IPS-11a (cell line): ENCODE results near the gene MPPED2.

Experiments used
- H3K4me3 ChIP-seq: one replicate; pipeline ENCODE4 v1.5.1; 2013; ENCODE audit warnings: low read depth, low read length, control low read depth

MPPED2 gene

GRCh38 chr11:30586251-30587144, at the start of gene MPPED2:
MPPED2 (minus strand) TSS chr11:30586353; CDS start chr11:30580373, 5,980 bp downstream.
- H3K4me3 ChIP-seq, result peak within 1 kb of the TSS; percentile 64

- H3K4me3 ChIP-seq, result no peak overlapping the region
Measured at GRCh38 chr11:30635401-30635989, 49.3 kb upstream of the MPPED2 start.

DNA sequence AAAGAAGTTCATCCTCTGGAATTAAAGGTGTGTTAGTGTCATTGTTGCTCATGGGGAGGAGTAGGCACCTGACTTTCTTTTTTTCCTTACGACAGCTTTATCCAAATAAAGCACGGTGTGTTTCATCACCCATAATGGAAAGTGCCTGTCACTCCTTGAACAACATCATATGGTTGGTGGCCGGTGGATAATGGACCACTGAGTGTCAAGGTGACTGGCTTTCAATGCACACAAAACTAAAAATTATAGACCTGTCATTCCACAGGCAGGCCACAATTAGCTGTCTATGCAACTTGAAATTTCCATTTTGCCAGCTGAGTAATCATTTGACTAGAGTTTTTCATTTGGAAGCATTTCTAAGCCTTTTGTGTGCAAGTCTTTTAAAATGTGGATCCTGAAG, 45.0 kb upstream of the MPPED2 start:
- no peak overlapping the region for H3K4me3 ChIP-seq

GRCh38 chr11:30619767-30620166, 33.6 kb upstream of the MPPED2 start:
- no peak overlapping the region for H3K4me3 ChIP-seq

GRCh38 chr11:30617762-30618161, 31.6 kb upstream of the MPPED2 start:
- H3K4me3 ChIP-seq, result no peak overlapping the region

DNA sequence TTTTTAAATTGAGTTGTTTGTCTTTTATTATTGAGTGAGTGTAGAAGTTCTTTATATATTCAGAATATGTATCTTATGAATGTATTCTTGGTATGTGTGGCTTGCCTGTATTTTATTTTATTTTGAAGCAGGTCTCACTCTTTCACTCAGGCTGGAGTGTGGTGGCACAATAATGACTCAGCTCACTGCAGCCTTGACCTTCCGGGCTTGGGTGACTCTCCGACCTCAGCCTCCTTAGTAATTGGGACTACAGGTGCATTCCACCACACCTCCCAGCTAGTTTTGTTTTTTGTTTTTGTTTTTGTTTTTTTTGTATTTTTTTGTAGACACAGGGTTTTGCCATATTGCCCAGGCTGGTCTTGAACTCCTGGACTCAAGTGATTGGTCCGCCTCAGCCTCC, 24.5 kb upstream of the MPPED2 start:
- H3K4me3 ChIP-seq, result no peak overlapping the region

GRCh38 chr11:30608534-30608933, 22.4 kb upstream of the MPPED2 start:
- no peak overlapping the region for H3K4me3 ChIP-seq

DNA sequence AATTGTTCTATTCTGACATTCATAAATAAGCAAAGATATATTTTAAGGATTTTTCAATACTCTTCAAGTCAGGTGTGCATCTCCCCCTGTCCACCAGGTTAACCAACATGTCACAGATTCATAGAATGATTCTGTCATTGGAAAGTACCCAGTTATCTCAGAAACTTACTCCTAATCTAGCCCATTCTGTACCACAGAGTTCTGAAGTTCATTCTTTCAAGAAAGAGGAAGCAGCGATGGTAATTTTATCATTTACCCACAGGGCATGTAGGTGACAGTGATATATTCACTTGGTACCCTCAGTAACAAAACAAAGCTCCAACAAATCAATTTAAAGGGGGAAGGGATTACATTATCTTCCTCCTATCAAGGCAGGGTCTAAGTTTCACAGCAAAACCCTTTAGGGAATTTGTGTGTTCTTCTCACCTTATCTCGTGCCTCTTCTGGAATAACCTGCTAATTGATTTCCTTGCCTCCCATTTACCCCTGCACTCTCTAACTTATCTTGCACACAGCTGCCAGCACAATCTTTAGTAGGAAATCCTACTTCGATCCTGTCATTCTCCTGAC, 19.0 kb upstream of the MPPED2 start:
- H3K4me3 ChIP-seq, result no peak overlapping the region

DNA sequence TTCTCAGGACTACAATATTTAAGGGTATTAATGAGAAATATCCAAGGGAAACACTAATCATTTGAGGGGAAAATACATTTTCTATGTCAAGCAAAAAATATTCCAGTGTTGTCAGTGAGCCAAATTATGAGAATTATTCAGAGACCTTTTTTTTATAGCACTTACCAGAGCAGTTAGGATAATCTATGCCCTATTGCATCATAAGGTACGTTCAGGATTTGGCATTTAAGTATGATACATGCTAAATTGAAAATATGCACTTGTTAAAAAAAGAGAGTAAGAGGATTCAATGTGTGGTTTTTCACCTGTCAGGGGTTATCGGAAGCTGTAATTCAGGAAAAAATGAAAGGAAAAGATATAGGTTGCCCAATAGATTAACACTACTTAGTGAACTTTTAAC, 17.2 kb upstream of the MPPED2 start:
- no peak overlapping the region for H3K4me3 ChIP-seq

DNA sequence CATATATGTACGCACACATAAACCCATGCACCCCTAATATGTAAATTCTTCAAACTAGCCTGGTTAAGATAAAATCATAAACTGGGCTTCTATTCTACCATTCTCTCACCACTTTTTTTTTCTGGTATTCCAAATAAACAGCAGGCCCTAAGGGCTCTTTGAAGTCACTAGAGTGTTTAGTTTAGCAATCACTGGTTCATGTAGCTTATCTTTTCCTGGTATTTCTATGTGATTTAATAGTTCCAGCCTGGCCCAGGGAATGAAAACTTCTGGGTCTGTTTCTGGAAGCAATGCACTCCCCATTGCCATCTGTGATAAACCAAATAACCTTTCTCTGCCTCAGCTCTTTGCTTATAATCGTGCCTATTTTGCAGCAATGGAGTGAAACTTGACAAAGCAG, 10.7 kb upstream of the MPPED2 start:
- H3K4me3 ChIP-seq, result no peak overlapping the region

GRCh38 chr11:30595934-30596333, 9.8 kb upstream of the MPPED2 start:
- no peak overlapping the region for H3K4me3 ChIP-seq

DNA sequence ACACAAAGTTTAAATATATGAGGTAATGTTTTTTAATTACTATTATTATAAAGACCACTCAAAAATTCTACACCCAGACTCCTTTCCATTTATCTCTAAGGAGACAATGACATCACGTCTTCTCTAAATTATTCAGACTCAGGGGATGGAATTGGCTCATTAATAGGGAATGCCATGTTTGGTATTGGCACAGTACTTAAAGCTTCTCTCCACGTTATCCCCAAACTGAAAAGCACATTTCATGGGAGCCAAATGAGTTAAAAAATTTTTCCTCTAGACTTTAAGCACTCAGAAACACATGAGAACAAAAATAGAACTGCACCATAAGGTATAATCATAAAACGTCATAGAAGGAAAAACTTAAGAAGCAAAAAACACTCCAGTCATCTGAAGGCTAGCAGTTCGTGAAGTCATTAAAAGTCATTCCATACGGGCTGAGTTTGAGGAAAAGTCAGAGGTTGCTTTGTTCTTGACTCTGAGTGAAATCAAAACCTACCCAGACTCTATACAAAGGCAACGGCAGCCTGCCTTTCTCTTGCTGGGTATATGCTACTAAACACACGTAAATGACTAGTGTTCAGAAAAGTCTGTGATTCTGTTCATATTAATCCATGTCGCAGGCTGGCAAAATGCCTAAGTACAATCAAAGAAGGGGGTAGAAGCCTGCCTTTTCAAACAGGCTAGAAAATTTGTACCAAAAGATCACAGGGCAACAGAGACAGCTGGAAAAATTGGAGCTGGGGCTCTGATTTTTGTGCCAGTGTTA, 8.7 kb upstream of the MPPED2 start:
- no peak overlapping the region for H3K4me3 ChIP-seq

DNA sequence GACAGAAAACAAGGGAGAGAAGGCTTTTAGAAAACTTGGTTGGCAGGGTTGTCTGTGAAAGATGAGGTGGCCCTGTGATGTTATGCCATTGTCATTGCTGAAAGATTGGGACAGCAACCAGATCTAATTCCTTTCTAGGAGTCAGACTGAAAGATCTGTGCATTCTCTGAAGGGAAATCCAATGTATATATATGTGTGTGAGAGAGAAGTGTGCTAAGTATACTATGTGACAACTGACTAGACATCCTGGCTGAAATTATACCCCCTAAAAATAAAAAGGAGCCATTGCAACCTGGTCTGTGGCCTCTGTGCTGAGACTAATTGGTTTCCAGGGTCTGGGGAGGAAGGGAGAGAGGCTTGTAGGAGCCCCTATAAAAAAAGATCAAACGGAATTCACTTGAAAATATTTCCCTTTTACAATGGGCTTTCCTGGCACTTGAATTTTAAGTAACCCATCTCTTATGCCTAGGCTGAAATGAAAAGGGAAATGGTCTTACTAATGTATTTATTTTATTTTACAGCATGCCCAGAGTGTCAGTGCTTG, 1.2 kb upstream of the MPPED2 start:
- H3K4me3 ChIP-seq, result no peak overlapping the region

- H3K4me3 ChIP-seq, result peak overlapping the region; percentile 64
Measured at GRCh38 chr11:30585892-30586250, 282 bp downstream of the MPPED2 start.

- peak overlapping the region; percentile 64 for H3K4me3 ChIP-seq
Measured at GRCh38 chr11:30585125-30585891, 845 bp downstream of the MPPED2 start.

DNA sequence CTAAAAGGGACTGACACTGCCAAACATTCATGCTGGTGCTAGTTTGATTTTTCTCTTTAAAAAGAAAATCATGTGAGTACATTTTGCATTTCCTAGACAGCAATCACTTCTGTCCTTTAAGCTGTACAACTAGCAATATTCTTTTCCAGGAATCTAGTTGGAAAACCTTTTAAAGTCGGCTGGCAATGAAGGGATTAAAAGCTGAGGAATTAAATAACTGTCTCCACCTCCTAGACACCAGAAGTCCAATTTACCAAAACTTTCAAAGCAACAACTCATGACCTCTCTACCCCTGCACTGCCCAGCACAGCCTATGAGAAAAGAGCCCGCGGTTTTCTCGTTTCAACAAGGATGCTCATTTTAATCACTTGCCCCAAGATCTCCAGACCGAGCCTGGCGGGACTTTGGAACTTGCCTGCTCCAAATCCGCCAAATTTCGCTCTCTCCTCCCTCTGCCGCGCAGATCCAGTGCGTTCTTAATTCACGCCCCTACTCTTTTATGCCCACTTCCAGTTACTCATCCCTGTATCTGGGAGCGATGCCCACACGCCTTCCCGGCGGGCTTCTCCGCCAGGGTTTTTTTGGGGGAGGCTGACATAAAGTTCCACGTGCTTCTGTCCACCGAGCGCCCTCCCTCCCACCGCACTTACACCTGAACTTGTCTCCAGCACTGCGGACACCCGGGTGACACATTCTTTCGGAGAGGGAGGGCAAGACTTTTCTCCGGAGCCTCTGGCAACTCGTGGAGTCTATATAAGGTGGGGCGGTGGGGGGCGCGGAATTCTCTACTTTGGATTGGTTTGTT, 2.5 kb downstream of the MPPED2 start:
- H3K4me3 ChIP-seq, result peak overlapping the region; percentile 64

DNA sequence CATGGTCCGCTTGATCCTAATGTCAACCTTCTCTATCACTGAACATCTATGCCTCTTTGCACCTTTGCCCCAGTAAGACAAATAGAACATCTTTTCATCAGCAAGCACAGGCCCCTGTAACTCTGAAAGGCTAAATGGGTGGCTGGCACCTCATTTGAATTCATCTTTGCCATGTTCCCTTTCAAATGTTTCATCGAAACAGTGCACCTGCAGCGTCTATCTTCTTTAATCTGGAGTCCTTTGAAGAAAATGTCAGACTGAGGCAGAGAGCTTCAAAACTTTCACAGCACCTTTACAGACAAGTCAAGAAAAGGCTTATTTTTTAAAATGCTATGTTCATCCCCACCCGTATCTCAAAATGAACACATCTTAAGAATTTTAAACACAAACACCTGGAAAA, 3.4 kb downstream of the MPPED2 start:
- H3K4me3 ChIP-seq, result no peak overlapping the region

DNA sequence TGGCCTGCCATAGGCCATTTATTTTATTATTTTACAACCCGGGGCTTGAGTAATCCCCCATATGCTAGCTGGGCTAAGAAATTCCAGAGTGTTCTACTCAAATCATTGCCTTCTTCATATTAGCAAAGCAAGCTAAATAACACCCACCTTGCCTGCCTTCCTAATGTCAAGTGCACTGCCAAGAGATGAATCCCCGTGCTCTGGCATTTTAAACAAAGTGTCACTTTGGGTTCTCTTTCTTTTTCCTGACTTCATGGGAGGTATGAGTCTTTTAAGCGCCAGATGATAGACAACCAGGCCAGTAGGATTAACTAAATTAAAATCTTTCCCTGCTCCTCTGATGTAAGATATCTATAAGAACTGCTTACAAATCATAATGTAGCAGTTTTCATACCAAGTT, 4.5 kb downstream of the MPPED2 start:
- no peak overlapping the region for H3K4me3 ChIP-seq

- no peak overlapping the region for H3K4me3 ChIP-seq
Measured at GRCh38 chr11:30580573-30580972, 5.6 kb downstream of the MPPED2 start.
